WTC11 (cell line): Measurements from ENCODE around the gene ADARB2.

Experiments used
- ATF6 ChIP-seq: sonication (generic); formaldehyde crosslinking; IDR thresholded peaks from 2 replicates; pipeline ENCODE4 v1.8.1; 2023; ENCODE audit warnings: mild to moderate bottlenecking, missing genetic modification reagents
- CREB1 ChIP-seq: sonication (generic); formaldehyde crosslinking; IDR thresholded peaks from 2 replicates; pipeline ENCODE4 v1.8.0; 2023; ENCODE audit warnings: mild to moderate bottlenecking, missing genetic modification reagents
- CTCF ChIP-seq: fragments of 200-600 bp; IDR thresholded peaks from 2 replicates; pipeline ENCODE4 v1.8.0; 2022; ENCODE audit warnings: antibody characterized with exemption
- FOXP1 ChIP-seq: sonication (generic); formaldehyde crosslinking; IDR thresholded peaks from 2 replicates; pipeline ENCODE4 v1.8.0; 2022; ENCODE audit warnings: missing genetic modification reagents, mild to moderate bottlenecking, moderate library complexity, borderline replicate concordance
- JUN ChIP-seq: sonication (generic); formaldehyde crosslinking; IDR thresholded peaks from 2 replicates; pipeline ENCODE4 v1.8.0; 2023; ENCODE audit warnings: mild to moderate bottlenecking, missing genetic modification reagents
- KAT7 ChIP-seq: sonication (generic); formaldehyde crosslinking; IDR thresholded peaks from 2 replicates; pipeline ENCODE4 v1.8.1; 2023; ENCODE audit warnings: missing genetic modification reagents, mild to moderate bottlenecking, borderline replicate concordance
- MAX ChIP-seq: sonication (generic); formaldehyde crosslinking; IDR thresholded peaks from 2 replicates; pipeline ENCODE4 v1.8.0; 2022; ENCODE audit warnings: mild to moderate bottlenecking, missing genetic modification reagents
- TCF7 ChIP-seq: sonication (generic); formaldehyde crosslinking; IDR thresholded peaks from 2 replicates; pipeline ENCODE4 v1.8.0; 2022; ENCODE audit warnings: mild to moderate bottlenecking, low read depth, missing genetic modification reagents, moderate library complexity
- USF1 ChIP-seq: sonication (generic); formaldehyde crosslinking; IDR thresholded peaks from 2 replicates; pipeline ENCODE4 v1.8.0; 2022; ENCODE audit warnings: mild to moderate bottlenecking, missing genetic modification reagents
- ZNF396 ChIP-seq: fragments of 250-450 bp; sonication (Bioruptor Pico); IDR thresholded peaks from 2 replicates; pipeline ENCODE4 v1.8.0; 2021; ENCODE audit warnings: mild to moderate bottlenecking, moderate library complexity, borderline replicate concordance

- TF ChIP-seq FOXP1 (CRISPR knock-in tag) (no peak), CTCF (no peak), JUN (CRISPR knock-in tag) (no peak), ATF6 (no peak), KAT7 (CRISPR knock-in tag) (no peak), ZNF396 (CRISPR knock-in tag) (no peak), USF1 (CRISPR knock-in tag) (no peak), MAX (CRISPR knock-in tag) (no peak), TCF7 (CRISPR knock-in tag) (no peak), CREB1 (CRISPR knock-in tag) (0 out of 2 replicates have a peak, but pooled peaks have one; percentile 32)
Measured at GRCh38 chr10:1232164-1232911, 505.0 kb downstream of the ADARB2 start.
